GM10248 (cell line): ENCODE data around the gene TRPM8.
"Not testable (repeated sequence)": the region's sequence is repeated elsewhere in the genome, so short reads cannot be mapped to it uniquely, and the experiment has no call there.

Experiments used
- CTCF ChIA-PET: fragments of 300-600 bp; sonication (Branson Sonifier 250); formaldehyde crosslinking; extraction: SDS; loops from one replicate; lab custom pipeline; 2021; ENCODE audit warnings: antibody characterized with exemption; lab: Yijun Ruan, JAX
- POLR2A ChIA-PET: fragments of 350-650 bp; sonication (Branson Sonifier 250); formaldehyde crosslinking; extraction: SDS; loops from one replicate; lab custom pipeline; 2020; ENCODE audit warnings: antibody characterized with exemption; lab: Yijun Ruan, JAX
- DNase-seq: peaks from one replicate; pipeline ENCODE4 v3.0.0; 2012; ENCODE audit errors: extremely low spot score
- CTCF ChIP-seq: IDR thresholded peaks from 2 replicates; pipeline ENCODE4 v1.5.1; 2012; ENCODE audit warnings: mild to moderate bottlenecking, low read depth; ENCODE audit errors: extremely low read depth, missing control alignments, control extremely low read depth

The TRPM8 gene

GRCh38 chr2:233917116-233917515 is at the start of gene TRPM8:
TSS of gene TRPM8 (plus strand) at chr2:233917373. CDS start at chr2:233926538, 9,165 bp downstream.
- TF ChIP-seq CTCF: no peak
- ChIA-PET CTCF (interaction anchor here (1.5 to 3.8 kb wide), 2 partner anchors 11 to 59 kb away, joined by 4 to 11 read pairs; no protein-coding TSS in a partner anchor), POLR2A (no interaction called here)
- no peak for DNase-seq

GRCh38 chr2:233867993-233868532 is 49.1 kb upstream of the TRPM8 start, which contains the start of gene MSL3B:
TSS of gene MSL3B (minus strand) at chr2:233868386.
- CTCF ChIA-PET: interaction anchor here (1.7 kb wide), 1 partner anchor 10 kb away, joined by 10 read pairs; no protein-coding TSS in a partner anchor
- DNase-seq: peak; percentile 89
- TF ChIP-seq CTCF: no peak
- POLR2A ChIA-PET: no interaction called here

- ChIA-PET CTCF (interaction anchor here (2.0 kb wide), 1 partner anchor 14 kb away, joined by 6 read pairs; no protein-coding TSS in a partner anchor), POLR2A (no interaction called here)
- TF ChIP-seq CTCF: no peak
- no peak for DNase-seq
Measured at GRCh38 chr2:233871432-233871831, 45.7 kb upstream of the TRPM8 start.

GRCh38 chr2:233872125-233872524 is 45.0 kb upstream of the TRPM8 start:
- DNase-seq, POLR2A ChIA-PET: not testable (repeated sequence)
- CTCF ChIA-PET: interaction anchor here (2.0 kb wide), 1 partner anchor 15 kb away, joined by 6 read pairs; no protein-coding TSS in a partner anchor

GRCh38 chr2:233882353-233882752 is 34.8 kb upstream of the TRPM8 start:
- ChIA-PET CTCF (no interaction called here), POLR2A (no interaction called here)
- DNase-seq: no peak
- TF ChIP-seq CTCF: no peak

- POLR2A ChIA-PET: no interaction called here
- CTCF ChIA-PET: no interaction called here
- no peak for TF ChIP-seq CTCF
- no peak for DNase-seq
Measured at GRCh38 chr2:233892793-233893192, 24.4 kb upstream of the TRPM8 start.

GRCh38 chr2:233896253-233896652 is 20.9 kb upstream of the TRPM8 start:
- POLR2A ChIA-PET, CTCF ChIA-PET, DNase-seq: not testable (repeated sequence)
